MM.1S (cell line): ENCODE measurements around the gene TKT.

Experiments
- CTCF ChIP-seq: fragments of 300-600 bp; sonication (generic); IDR thresholded peaks from 2 replicates; pipeline ENCODE4 v1.5.1; 2016; ENCODE audit warnings: antibody characterized with exemption, low read length, mixed read lengths
- EZH2 ChIP-seq: fragments of 300-600 bp; sonication (generic); optimal IDR thresholded peaks from 2 replicates; pipeline ENCODE3; 2017; ENCODE audit warnings: low read depth, mild to moderate bottlenecking, antibody characterized with exemption, low read length, mixed read lengths
- EZH2phosphoT487 ChIP-seq: fragments of 300-600 bp; sonication (generic); IDR thresholded peaks from 2 replicates; pipeline ENCODE4 v1.6.1; 2018; ENCODE audit warnings: antibody characterized with exemption, low read length

GRCh38 chr3:53215816-53216215, 40.0 kb downstream of the TKT start:
- no peak for TF ChIP-seq CTCF
- TF ChIP-seq EZH2 = no peak
- no peak for TF ChIP-seq EZH2phosphoT487
